HG02759 (cell line): ENCODE data around the gene ATXN1.
"Not testable (repeated sequence)": the region's sequence is repeated elsewhere in the genome, so short reads cannot be mapped to it uniquely, and the experiment has no call there.

Experiments used
- ATAC-seq: cut with Tn5 transposase; IDR thresholded peaks from one replicate; pipeline ENCODE4 v1.9.1; 2021; ENCODE audit warnings: mild to moderate bottlenecking, moderate library complexity; ENCODE audit not compliant: unreplicated experiment

Gene ATXN1

GRCh38 chr6:16406538-16406937 is 354.7 kb downstream of the ATXN1 start:
- not testable (repeated sequence) for ATAC-seq

- no peak for ATAC-seq
Observed at GRCh38 chr6:16405375-16405774, 355.9 kb downstream of the ATXN1 start.

- no peak for ATAC-seq
Observed at GRCh38 chr6:16404456-16404855, 356.8 kb downstream of the ATXN1 start.

- ATAC-seq, result no peak
Observed at GRCh38 chr6:16403831-16404230, 357.4 kb downstream of the ATXN1 start.

GRCh38 chr6:16402581-16402900 is 358.7 kb downstream of the ATXN1 start:
- ATAC-seq, result no peak

GRCh38 chr6:16400248-16400760 is 361.0 kb downstream of the ATXN1 start:
- no peak for ATAC-seq

- ATAC-seq, result no peak
Observed at GRCh38 chr6:16399695-16400094, 361.6 kb downstream of the ATXN1 start.

- ATAC-seq, result no peak
Observed at GRCh38 chr6:16399158-16399557, 362.1 kb downstream of the ATXN1 start.

- ATAC-seq, result no peak
Observed at GRCh38 chr6:16398587-16398986, 362.7 kb downstream of the ATXN1 start.

- ATAC-seq, result no peak
Observed at GRCh38 chr6:16397623-16398022, 363.6 kb downstream of the ATXN1 start.

- ATAC-seq, result no peak
Observed at GRCh38 chr6:16396497-16397319, 364.6 kb downstream of the ATXN1 start.

GRCh38 chr6:16394632-16395031 is 366.6 kb downstream of the ATXN1 start:
- no peak for ATAC-seq

GRCh38 chr6:16393326-16393725 is 367.9 kb downstream of the ATXN1 start:
- ATAC-seq, result no peak

- no peak for ATAC-seq
Observed at GRCh38 chr6:16392010-16392409, 369.2 kb downstream of the ATXN1 start.

GRCh38 chr6:16391451-16391912 is 369.8 kb downstream of the ATXN1 start:
- ATAC-seq, result no peak

GRCh38 chr6:16390909-16391450 is 370.3 kb downstream of the ATXN1 start:
- not testable (repeated sequence) for ATAC-seq

GRCh38 chr6:16389642-16390041 is 371.6 kb downstream of the ATXN1 start:
- ATAC-seq, result no peak

GRCh38 chr6:16388488-16388887 is 372.8 kb downstream of the ATXN1 start:
- no peak for ATAC-seq

- no peak for ATAC-seq
Observed at GRCh38 chr6:16386057-16386456, 375.2 kb downstream of the ATXN1 start.

GRCh38 chr6:16383607-16384206 is 377.6 kb downstream of the ATXN1 start:
- ATAC-seq, result no peak

- not testable (repeated sequence) for ATAC-seq
Observed at GRCh38 chr6:16381968-16382367, 379.3 kb downstream of the ATXN1 start.

- no peak for ATAC-seq
Observed at GRCh38 chr6:16380220-16380809, 380.9 kb downstream of the ATXN1 start.
